A673 (cell line): ENCODE data around the gene CLDN14. TPM values are rescaled to one million over a fixed set of nuclear protein-coding genes. Genes with fewer than 3 reads are reported as not detected.

Source experiments
- BruUV-seq: library from RNA; stranded (reverse); fragments of 400-500 nt; replicated peaks from 2 replicates; lab custom pipeline; 2021; lab: Mats Ljungman, UMichigan
- CTCF ChIA-PET: fragments of 300-600 bp; sonication (Branson Sonifier 250); formaldehyde crosslinking; loops from one replicate; lab custom pipeline; 2022; ENCODE audit warnings: antibody characterized with exemption; lab: Charles Lee
- POLR2A ChIA-PET: fragments of 300-600 bp; sonication (Branson Sonifier 250); formaldehyde crosslinking; loops from one replicate; lab custom pipeline; 2022; ENCODE audit warnings: antibody characterized with exemption; ENCODE audit not compliant: low non-redundant PET; lab: Charles Lee
- DNase-seq: peaks from one replicate; pipeline ENCODE4 v3.0.0-alpha.2; 2015; ENCODE audit warnings: low spot score
- H3K27ac ChIP-seq: fragments of 200-600 bp; sonication (generic); 2 replicates; pipeline ENCODE4 v1.5.1; 2016; ENCODE audit warnings: mixed run types, low read depth, mild to moderate bottlenecking, mixed read lengths, antibody characterized with exemption, low read length; ENCODE audit not compliant: poor library complexity, severe bottlenecking
- H3K27me3 ChIP-seq: fragments of 200-600 bp; sonication (generic); replicated peaks from 2 replicates; pipeline ENCODE4 v1.6.1; 2017; ENCODE audit warnings: mixed run types, low read depth, mild to moderate bottlenecking, mixed read lengths, antibody characterized with exemption, low read length; ENCODE audit not compliant: insufficient read depth, poor library complexity
- H3K36me3 ChIP-seq: fragments of 200-600 bp; sonication (generic); 2 replicates; pipeline ENCODE4 v1.6.1; 2016; ENCODE audit warnings: mixed run types, mild to moderate bottlenecking, mixed read lengths, antibody characterized with exemption, low read length; ENCODE audit not compliant: insufficient read depth, poor library complexity, severe bottlenecking
- H3K4me1 ChIP-seq: fragments of 200-600 bp; sonication (generic); 2 replicates; pipeline ENCODE4 v1.6.1; 2017; ENCODE audit warnings: mixed run types, mild to moderate bottlenecking, mixed read lengths, antibody characterized with exemption, low read length; ENCODE audit not compliant: insufficient read depth, poor library complexity, severe bottlenecking
- H3K4me3 ChIP-seq: fragments of 200-600 bp; sonication (generic); 2 replicates; pipeline ENCODE4 v1.5.1; 2016; ENCODE audit warnings: low read depth, mixed run types, mild to moderate bottlenecking, mixed read lengths, low read length; ENCODE audit not compliant: poor library complexity, severe bottlenecking
- H3K9me3 ChIP-seq: fragments of 200-600 bp; sonication (generic); 2 replicates; pipeline ENCODE4 v1.6.1; 2016; ENCODE audit warnings: mixed run types, low read depth, mild to moderate bottlenecking, mixed read lengths, antibody characterized with exemption, low read length; ENCODE audit not compliant: poor library complexity, severe bottlenecking
- EZH2 ChIP-seq: fragments of 200-600 bp; sonication (generic); IDR thresholded peaks from 2 replicates; pipeline ENCODE4 v1.6.1; 2017; ENCODE audit warnings: borderline replicate concordance, low read depth, mild to moderate bottlenecking, mixed read lengths, antibody characterized with exemption, low read length; ENCODE audit not compliant: poor library complexity, severe bottlenecking
- intact Hi-C: fragments of 100-400 bp; cut with micrococcal nuclease; formaldehyde crosslinking; loops from one replicate; pipeline ENCODE4 v1.10.0; 2022; ENCODE audit not compliant: unreplicated experiment
- total RNA-seq: library from RNA; stranded (reverse); gene quantifications from 2 replicates; pipeline ENCODE4 v1.2.3, GENCODE V29; 2021
- TF ChIP-seq, protein P1 (sequence below): fragments of 300-800, 200-600 bp; sonication (generic); conservative IDR thresholded peaks from 2 replicates; pipeline ENCODE4 v1.5.1; 2017; ENCODE audit warnings: low read depth, mild to moderate bottlenecking, antibody characterized with exemption, low read length, moderate library complexity, mixed read lengths

The CLDN14 gene
- total RNA-seq, 1 experiment from 2014 or later = not detected

DNA sequence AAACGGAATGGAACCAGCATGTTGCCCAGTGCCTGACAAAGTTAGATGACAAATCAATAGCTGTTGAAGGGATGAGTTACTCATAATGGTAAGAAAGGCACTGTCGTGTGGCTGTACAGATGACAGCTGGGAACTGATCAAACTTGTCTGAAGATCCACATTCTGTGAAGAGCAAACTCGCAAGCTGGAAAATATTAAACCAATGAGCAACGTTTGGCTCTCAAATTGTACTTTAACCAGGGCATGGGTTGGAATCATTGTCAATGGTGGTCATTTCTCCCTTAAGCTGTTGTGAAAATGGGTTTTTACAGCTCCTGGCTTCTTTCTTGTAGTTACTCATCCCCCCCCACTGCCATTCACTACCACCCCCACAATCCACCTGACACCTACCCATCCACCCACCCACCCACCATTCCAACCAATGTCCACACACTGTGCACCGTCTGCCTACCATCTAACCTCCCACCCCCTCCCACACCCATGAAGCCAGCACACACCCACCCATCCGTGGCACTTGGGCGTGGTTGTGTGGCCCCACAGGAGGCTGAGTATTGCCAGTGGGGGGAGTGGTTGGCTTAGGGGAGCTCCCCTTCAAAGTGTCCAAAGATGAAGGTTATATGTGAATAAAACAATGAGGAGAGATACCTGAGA lies 46.7 kb downstream of the CLDN14 start:
- no TSS peak for BruUV-seq
- Histone ChIP-seq H3K27me3 (no peaks in the 10 kb centered on the region), H3K9me3 (no peaks in the 10 kb centered on the region), H3K4me1 (no peaks in the 10 kb centered on the region), H3K4me3 (no peak overlapping the region), H3K27ac (no peak overlapping the region), H3K36me3 (no peaks in the 10 kb centered on the region)
- no peak for TF ChIP-seq EZH2
- TF ChIP-seq, protein P1, sequence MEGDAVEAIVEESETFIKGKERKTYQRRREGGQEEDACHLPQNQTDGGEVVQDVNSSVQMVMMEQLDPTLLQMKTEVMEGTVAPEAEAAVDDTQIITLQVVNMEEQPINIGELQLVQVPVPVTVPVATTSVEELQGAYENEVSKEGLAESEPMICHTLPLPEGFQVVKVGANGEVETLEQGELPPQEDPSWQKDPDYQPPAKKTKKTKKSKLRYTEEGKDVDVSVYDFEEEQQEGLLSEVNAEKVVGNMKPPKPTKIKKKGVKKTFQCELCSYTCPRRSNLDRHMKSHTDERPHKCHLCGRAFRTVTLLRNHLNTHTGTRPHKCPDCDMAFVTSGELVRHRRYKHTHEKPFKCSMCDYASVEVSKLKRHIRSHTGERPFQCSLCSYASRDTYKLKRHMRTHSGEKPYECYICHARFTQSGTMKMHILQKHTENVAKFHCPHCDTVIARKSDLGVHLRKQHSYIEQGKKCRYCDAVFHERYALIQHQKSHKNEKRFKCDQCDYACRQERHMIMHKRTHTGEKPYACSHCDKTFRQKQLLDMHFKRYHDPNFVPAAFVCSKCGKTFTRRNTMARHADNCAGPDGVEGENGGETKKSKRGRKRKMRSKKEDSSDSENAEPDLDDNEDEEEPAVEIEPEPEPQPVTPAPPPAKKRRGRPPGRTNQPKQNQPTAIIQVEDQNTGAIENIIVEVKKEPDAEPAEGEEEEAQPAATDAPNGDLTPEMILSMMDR = no peak
- ChIA-PET POLR2A (no interaction called here), CTCF (no interaction called here)
- DNase-seq = no peak
- intact Hi-C loops = no loop called here

- DNase-seq = no peak
- Histone ChIP-seq H3K9me3 (no peaks in the 10 kb centered on the region), H3K27me3 (no peaks in the 10 kb centered on the region), H3K27ac (no peak overlapping the region), H3K4me1 (no peaks in the 10 kb centered on the region), H3K4me3 (no peak overlapping the region), H3K36me3 (no peaks in the 10 kb centered on the region)
- ChIA-PET POLR2A (no interaction called here), CTCF (no interaction called here)
- TF ChIP-seq EZH2 = no peak
- TF ChIP-seq, protein P1 = no peak
- intact Hi-C loops = no loop called here
- BruUV-seq = no TSS peak
These were observed 48.7 kb downstream of the CLDN14 start for GRCh38 chr21:36431252-36431651.

GRCh38 chr21:36430841-36431240 lies 49.1 kb downstream of the CLDN14 start:
- no peak for DNase-seq
- no TSS peak for BruUV-seq
- Histone ChIP-seq H3K9me3 (no peaks in the 10 kb centered on the region), H3K27ac (no peak overlapping the region), H3K4me1 (no peaks in the 10 kb centered on the region), H3K4me3 (no peak overlapping the region), H3K36me3 (no peaks in the 10 kb centered on the region), H3K27me3 (no peaks in the 10 kb centered on the region)
- intact Hi-C loops = no loop called here
- TF ChIP-seq EZH2 = no peak
- TF ChIP-seq, protein P1 = no peak
- ChIA-PET CTCF (no interaction called here), POLR2A (no interaction called here)
